GM18951 (cell line): ENCODE measurements around the gene NMNAT3.
"Not testable (repeated sequence)": the region's sequence is repeated elsewhere in the genome, so short reads cannot be mapped to it uniquely, and the experiment has no call there.

Experiments used
- POLR2A ChIP-seq: IDR thresholded peaks from 4 replicates; pipeline ENCODE4 v1.6.1; 2011; ENCODE audit warnings: mild to moderate bottlenecking; ENCODE audit not compliant: insufficient read length, insufficient read depth; ENCODE audit errors: extremely low read depth
- in situ Hi-C: fragments of 300-500 bp; cut with MboI; formaldehyde crosslinking; loops from one replicate; pipeline ENCODE4 v1.12.0; 2022; ENCODE audit warnings: low sequenced_read_pairs, mixed read lengths, inconsistent platforms; ENCODE audit not compliant: unreplicated experiment

The NMNAT3 gene

DNA sequence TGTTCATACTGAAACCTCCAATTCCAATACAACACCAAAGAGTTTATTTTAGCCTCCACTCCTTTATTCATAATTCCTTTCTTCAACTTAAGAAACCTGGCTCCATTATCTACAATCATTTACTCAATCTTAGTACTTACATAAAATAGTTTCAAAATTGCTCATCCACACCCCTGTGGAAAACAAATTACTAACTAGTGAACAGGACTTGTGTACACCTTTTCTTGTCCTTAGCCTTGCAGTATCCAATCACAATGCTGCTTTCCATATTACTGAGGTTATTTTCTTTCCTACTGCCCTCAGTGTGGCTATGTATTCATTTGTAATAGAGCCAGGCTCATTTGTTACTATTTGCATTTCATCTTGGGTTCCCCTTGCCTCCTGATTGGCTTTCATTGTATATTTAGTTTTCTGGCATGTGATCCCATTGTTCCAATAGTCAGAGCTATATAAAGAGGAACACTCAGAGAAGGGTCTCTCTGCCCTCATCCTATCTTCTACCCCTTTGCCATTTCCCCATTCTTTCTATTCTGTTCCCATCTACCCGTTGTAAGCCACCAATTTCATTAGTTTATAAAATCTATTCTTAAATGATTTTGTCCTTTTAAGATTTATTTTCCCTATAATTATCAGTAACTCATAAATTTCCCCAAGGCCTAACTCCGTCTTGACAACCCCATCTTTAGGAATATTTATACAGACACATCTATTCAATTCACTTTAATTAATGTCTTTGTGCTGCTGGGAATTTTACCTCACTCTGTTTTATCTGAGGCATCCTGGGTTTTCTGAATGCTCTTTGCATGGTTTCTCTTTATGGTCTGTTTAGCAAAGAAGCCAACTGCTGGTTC lies 70.3 kb downstream of the NMNAT3 start:
- TF ChIP-seq POLR2A = no peak

DNA sequence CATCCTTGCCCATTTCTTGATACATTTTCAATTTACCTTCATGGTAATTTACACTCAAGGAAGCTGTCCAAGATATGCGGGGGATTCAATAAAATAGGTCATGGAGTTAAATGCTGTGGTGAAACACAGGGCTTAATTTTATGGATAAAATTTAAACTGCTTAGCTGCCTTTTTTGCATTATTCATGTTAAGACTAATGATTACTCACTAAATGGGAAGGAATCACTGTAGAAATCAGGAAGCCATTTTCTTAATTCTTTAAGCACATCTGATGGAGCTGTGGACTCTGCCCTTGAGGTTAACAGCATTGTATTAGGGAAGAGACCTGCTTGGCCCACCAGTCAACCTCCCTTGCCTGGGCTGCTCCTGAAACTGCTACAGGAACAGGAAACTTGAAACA lies 75.8 kb downstream of the NMNAT3 start:
- TF ChIP-seq POLR2A = no peak

More for the DNA sequence above, 70.3 kb downstream of the NMNAT3 start:
- in situ Hi-C loops = no loop called here

DNA sequence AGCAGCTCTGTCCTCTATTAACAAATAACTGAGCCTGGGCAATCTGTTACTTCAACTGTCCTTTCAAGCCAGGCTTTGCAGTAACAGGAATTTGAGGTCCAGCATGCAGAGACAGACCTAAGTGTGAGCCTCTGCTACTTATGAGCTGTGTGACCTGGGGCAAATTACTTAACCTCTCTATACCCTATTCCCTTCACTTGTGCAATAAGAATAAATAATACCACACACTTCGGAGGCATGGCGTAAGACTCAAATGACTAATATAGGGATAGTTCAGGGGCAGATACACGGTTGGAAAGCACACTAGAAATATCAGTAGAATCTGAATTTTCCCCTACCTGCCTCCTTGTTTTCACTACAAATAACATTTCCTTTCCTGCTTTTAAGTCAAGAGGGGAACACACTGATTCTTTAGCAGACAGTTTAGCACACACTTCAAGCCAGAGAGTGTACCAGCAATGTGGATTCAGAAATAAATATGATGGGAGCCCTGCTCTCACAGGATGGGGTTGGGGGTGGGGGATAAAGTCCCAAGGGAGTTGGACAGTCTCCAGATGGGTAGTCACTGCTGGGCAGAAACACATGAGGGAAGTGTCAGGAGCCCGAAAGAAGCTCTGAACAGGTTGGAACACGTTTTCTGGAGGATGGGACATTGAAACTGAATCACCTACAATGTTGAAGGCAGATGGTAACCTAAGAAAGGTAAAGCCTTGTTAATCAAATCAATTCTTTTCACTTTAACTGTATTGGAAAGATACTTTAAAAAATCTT lies 76.4 kb downstream of the NMNAT3 start:
- TF ChIP-seq POLR2A = no peak
- in situ Hi-C loops = no loop called here

More for the DNA sequence above, 75.8 kb downstream of the NMNAT3 start:
- in situ Hi-C loops = no loop called here

- no peak for TF ChIP-seq POLR2A
- in situ Hi-C loops = no loop called here
Observed at GRCh38 chr3:139597947-139598346, 79.8 kb downstream of the NMNAT3 start.

GRCh38 chr3:139591186-139591585 lies 86.6 kb downstream of the NMNAT3 start:
- in situ Hi-C loops = not testable (repeated sequence)

DNA sequence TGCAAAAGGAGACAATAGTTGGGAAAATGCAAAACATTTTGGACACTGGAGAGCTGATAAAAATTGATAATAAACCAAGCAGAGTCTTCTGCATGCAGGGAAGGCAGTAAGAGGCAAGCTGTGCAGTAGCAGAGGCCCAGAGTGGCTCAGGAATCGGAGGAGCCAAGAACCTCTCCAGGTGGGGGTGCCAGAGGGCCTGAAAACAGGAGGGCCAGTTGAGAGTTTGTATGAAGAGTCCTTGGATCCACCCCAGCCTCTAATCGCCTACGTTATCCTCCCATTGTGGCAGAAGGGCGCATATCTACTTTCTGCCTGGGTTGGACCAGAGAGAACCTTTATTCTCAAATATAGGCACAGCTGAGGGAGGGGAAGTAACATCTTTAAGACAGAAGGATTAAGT lies 89.3 kb downstream of the NMNAT3 start:
- in situ Hi-C loops = no loop called here
- no peak for TF ChIP-seq POLR2A

- TF ChIP-seq POLR2A = no peak
- in situ Hi-C loops = no loop called here
Observed at GRCh38 chr3:139587797-139588196, 90.0 kb downstream of the NMNAT3 start.

- in situ Hi-C loops = no loop called here
Observed at GRCh38 chr3:139586420-139587017, 91.3 kb downstream of the NMNAT3 start.

GRCh38 chr3:139585820-139586219 lies 92.0 kb downstream of the NMNAT3 start:
- TF ChIP-seq POLR2A = no peak
- in situ Hi-C loops = no loop called here

More at GRCh38 chr3:139586420-139587017, 91.3 kb downstream of the NMNAT3 start:
- no peak for TF ChIP-seq POLR2A

DNA sequence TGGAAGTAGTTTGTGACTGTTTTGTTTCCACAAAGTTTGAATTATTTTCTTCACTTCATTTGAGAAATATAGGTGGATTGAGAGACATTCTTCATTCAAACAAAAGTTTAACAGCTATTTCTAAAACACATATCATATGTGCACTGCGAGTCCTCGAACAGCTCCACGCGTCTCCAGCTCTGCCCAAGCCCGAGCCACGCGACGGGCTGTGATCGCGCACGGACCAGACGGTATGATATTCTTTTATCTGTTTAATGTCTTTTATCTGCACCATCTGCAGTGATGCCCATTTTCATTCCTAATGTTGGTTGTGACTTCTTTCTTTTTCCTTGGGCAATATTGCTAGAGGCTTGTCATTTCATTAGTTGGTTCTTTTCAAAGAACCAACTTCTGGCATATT lies 94.1 kb downstream of the NMNAT3 start:
- in situ Hi-C loops = not testable (repeated sequence)

GRCh38 chr3:139578783-139579182 lies 99.0 kb downstream of the NMNAT3 start:
- no peak for TF ChIP-seq POLR2A
- in situ Hi-C loops = no loop called here

DNA sequence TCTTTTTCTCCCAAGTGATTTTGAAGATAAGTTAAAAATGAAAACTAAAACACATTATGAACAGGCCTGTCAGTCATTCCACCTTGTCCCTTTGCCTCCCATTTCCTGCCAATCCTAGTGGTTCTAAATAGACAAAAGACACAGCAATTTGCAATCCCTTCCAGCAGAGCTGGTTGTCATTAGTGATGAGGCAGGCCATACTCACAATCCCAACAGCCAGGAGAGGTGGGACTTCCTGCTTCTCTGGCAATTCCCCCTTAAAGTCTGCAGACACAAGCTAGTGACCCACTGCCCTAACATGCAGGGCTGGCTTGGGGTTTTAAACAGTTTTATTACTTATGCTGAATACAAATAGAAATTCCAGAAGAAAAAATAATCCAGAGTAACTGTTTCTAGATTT lies 99.9 kb downstream of the NMNAT3 start:
- TF ChIP-seq POLR2A = no peak
- in situ Hi-C loops = no loop called here

- no peak for TF ChIP-seq POLR2A
- in situ Hi-C loops = no loop called here
Observed at GRCh38 chr3:139577346-139577745, 100.4 kb downstream of the NMNAT3 start.

DNA sequence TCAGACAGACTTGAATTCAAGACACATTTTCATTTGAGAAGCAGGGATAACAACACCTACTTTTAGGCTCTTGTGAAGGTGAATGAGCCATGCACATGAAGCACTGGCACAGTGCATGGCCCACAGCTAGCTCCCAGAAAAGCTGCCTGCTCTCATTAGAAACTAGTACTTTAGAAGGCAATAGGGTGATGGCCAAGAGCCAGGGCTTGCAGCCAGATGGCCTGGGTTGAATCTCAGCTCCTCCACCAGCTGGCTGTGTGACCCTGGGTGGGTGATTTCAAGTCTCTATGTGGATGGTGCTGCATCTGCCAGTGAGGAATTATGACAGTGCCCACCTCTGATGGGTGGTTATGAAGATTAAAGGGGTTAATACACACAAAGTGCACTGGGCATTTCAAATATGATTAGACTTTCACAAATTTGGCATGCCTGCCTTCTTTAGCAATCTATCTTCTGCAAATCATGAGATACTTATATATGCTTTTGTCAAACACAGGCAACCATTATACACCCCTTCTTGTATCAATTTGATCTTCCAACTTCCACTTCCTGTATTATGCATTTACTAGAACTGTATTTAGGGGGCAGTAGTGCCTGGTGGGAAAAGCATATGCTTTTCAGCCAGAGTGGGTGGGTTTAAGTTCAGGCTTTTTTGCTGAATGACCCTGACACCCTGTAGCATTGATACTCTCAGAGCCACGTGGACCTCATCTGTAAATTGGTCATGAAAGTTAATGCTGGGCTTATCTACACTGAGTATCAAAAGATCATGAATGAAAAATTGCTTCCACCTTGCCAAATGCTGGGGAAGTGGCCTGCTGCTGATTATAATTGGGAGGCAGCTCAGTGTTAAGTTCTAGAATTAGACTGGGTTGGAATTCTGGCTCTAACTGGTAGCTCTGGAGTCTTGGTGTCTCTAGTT lies 103.5 kb downstream of the NMNAT3 start:
- in situ Hi-C loops = no loop called here
- no peak for TF ChIP-seq POLR2A
